H1 (cell line): ENCODE measurements around the gene ACADM. TPM values are rescaled to one million over a fixed set of nuclear protein-coding genes. Genes with fewer than 3 reads are reported as not detected.

Experiments
- CTCF ChIA-PET: fragments of 300-600 bp; sonication (Branson Sonifier 250); formaldehyde crosslinking; loops from one replicate; lab custom pipeline; 2021; ENCODE audit not compliant: partially characterized antibody; lab: Charles Lee
- POLR2A ChIA-PET: fragments of 300-600 bp; sonication (Branson Sonifier 250); formaldehyde crosslinking; loops from one replicate; lab custom pipeline; 2021; ENCODE audit warnings: inconsistent platforms; ENCODE audit not compliant: partially characterized antibody; lab: Charles Lee
- DNase-seq, 2 experiments: peaks; one replicate each; pipeline versions ENCODE4 v3.0.0 to v3.0.0-alpha.2; 2010 to 2022; ENCODE audit warnings: low spot score in 2 of 2, low read depth in 1 of 2, mixed read lengths in 1 of 2
- FAIRE-seq: peaks from 2 replicates; lab custom pipeline; 2011; peaks lifted over from hg19 to GRCh38; lab: Jason Lieb, UNC
- H2AFZ ChIP-seq: 2 replicates; pipeline ENCODE4 v1.8.1; 2012; ENCODE audit warnings: low read length, inconsistent platforms
- H2AK5ac ChIP-seq: 2 replicates; pipeline ENCODE4 v1.6.1; 2013; ENCODE audit warnings: low read depth, low read length
- H2BK120ac ChIP-seq: replicated peaks from 2 replicates; pipeline ENCODE3; 2013; ENCODE audit warnings: low read depth, low read length, inconsistent platforms
- H2BK12ac ChIP-seq: 2 replicates; pipeline ENCODE4 v1.6.1; 2013; ENCODE audit warnings: low read depth, low read length
- H2BK15ac ChIP-seq: 2 replicates; pipeline ENCODE4 v1.6.1; 2013; ENCODE audit warnings: low read length
- H2BK20ac ChIP-seq: 2 replicates; pipeline ENCODE4 v1.6.1; 2013; ENCODE audit warnings: low read length
- H2BK5ac ChIP-seq: 2 replicates; pipeline ENCODE4 v1.6.1; 2013; ENCODE audit warnings: low read depth, low read length
- H3K14ac ChIP-seq: 2 replicates; pipeline ENCODE4 v1.6.1; 2013; ENCODE audit warnings: inconsistent platforms; ENCODE audit not compliant: insufficient read length
- H3K18ac ChIP-seq: 2 replicates; pipeline ENCODE4 v1.6.1; 2013; ENCODE audit warnings: low read length; ENCODE audit errors: extremely low read depth
- H3K23ac ChIP-seq: 2 replicates; pipeline ENCODE4 v1.6.1; 2013; ENCODE audit warnings: inconsistent platforms; ENCODE audit not compliant: insufficient read length
- H3K23me2 ChIP-seq: 2 replicates; pipeline ENCODE4 v1.6.1; 2013; ENCODE audit warnings: low read depth, low read length
- H3K27ac ChIP-seq: 2 replicates; pipeline ENCODE4 v1.6.1; 2011; ENCODE audit warnings: low read depth, low read length, inconsistent platforms
- H3K27me3 ChIP-seq, 4 experiments: replicated peaks in 1 of 4; 1 replicate in 1 of 4; 2 replicates in 3 of 4; pipeline versions ENCODE4 v1.6.1 to v1.8.1; 2011 to 2013; ENCODE audit warnings: low read length in 3 of 4, mild to moderate bottlenecking in 3 of 4, inconsistent platforms in 2 of 4, mixed read lengths in 2 of 4, moderate library complexity in 1 of 4; ENCODE audit not compliant: control insufficient read depth in 3 of 4, insufficient read depth in 3 of 4; ENCODE audit errors: extremely low read depth in 1 of 4
- H3K36me3 ChIP-seq, 4 experiments: 2 replicates each; pipeline versions ENCODE4 v1.6.1 to v1.8.1; 2011 to 2013; ENCODE audit warnings: mild to moderate bottlenecking in 4 of 4, low read length in 3 of 4, moderate library complexity in 2 of 4, control low read depth in 1 of 4, inconsistent platforms in 1 of 4; ENCODE audit not compliant: insufficient read depth in 4 of 4, control insufficient read depth in 2 of 4
- H3K4ac ChIP-seq: replicated peaks from 2 replicates; pipeline ENCODE3; 2013; ENCODE audit warnings: low read length, low read depth, mixed read lengths, inconsistent platforms; ENCODE audit not compliant: insufficient read length
- H3K4me1 ChIP-seq, 4 experiments: replicated peaks in 1 of 4; 1 replicate in 1 of 4; 2 replicates in 3 of 4; pipeline versions ENCODE4 v1.6.1 to v1.8.1; 2011 to 2013; ENCODE audit warnings: low read length in 3 of 4, inconsistent platforms in 2 of 4, mixed read lengths in 1 of 4; ENCODE audit not compliant: insufficient read depth in 4 of 4, control insufficient read depth in 3 of 4
- H3K4me2 ChIP-seq, 2 experiments: 2 replicates each; pipeline versions ENCODE4 v1.6.1 to v1.8.1; 2011 to 2013; ENCODE audit warnings: low read depth in 2 of 2, low read length in 2 of 2, control low read depth in 1 of 2, inconsistent platforms in 1 of 2, mild to moderate bottlenecking in 1 of 2; ENCODE audit not compliant: insufficient read depth in 1 of 2
- H3K4me3 ChIP-seq, 4 experiments: fragments of 200-600, 300-600 bp in 1 of 4; sonication (generic), shearing (Covaris generic), sonication (Bioruptor Twin) in 1 of 4; 2 replicates each; pipeline versions ENCODE4 v1.5.1 to v1.8.1; 2011 to 2016; ENCODE audit warnings: low read length in 4 of 4, low read depth in 3 of 4, control low read depth in 2 of 4, inconsistent platforms in 2 of 4, mild to moderate bottlenecking in 2 of 4, mixed read lengths in 1 of 4, moderate library complexity in 1 of 4; ENCODE audit not compliant: insufficient read depth in 2 of 4; ENCODE audit errors: extremely low read depth in 1 of 4
- H3K56ac ChIP-seq: replicated peaks from 2 replicates; pipeline ENCODE3; 2013; ENCODE audit warnings: low read depth, mild to moderate bottlenecking, mixed read lengths, low read length, inconsistent platforms; ENCODE audit not compliant: insufficient read length
- H3K79me1 ChIP-seq: 2 replicates; pipeline ENCODE4 v1.6.1; 2013; ENCODE audit warnings: low read depth, low read length, control low read depth
- H3K79me2 ChIP-seq, 2 experiments: 2 replicates each; pipeline versions ENCODE4 v1.6.1 to v1.8.1; 2012 to 2013; ENCODE audit warnings: low read length in 2 of 2, mild to moderate bottlenecking in 2 of 2, inconsistent platforms in 1 of 2; ENCODE audit not compliant: insufficient read depth in 2 of 2, control insufficient read depth in 1 of 2
- H3K9ac ChIP-seq, 4 experiments: replicated peaks in 1 of 4; 1 replicate in 1 of 4; 2 replicates in 3 of 4; pipeline versions ENCODE4 v1.6.1 to v1.8.1; 2011 to 2013; ENCODE audit warnings: low read depth in 3 of 4, low read length in 3 of 4, control low read depth in 2 of 4, mild to moderate bottlenecking in 2 of 4, moderate library complexity in 2 of 4, inconsistent platforms in 1 of 4; ENCODE audit errors: extremely low read depth in 1 of 4
- H3K9me3 ChIP-seq, 2 experiments: 2 replicates each; pipeline versions ENCODE4 v1.6.1 to v1.8.1; 2012 to 2013; ENCODE audit warnings: mild to moderate bottlenecking in 2 of 2, moderate library complexity in 2 of 2, control low read depth in 1 of 2, inconsistent platforms in 1 of 2, low read depth in 1 of 2, low read length in 1 of 2, mixed read lengths in 1 of 2; ENCODE audit not compliant: insufficient read depth in 2 of 2
- H4K20me1 ChIP-seq, 2 experiments: replicated peaks in 1 of 2; 2 replicates each; pipeline versions ENCODE3 to v1.8.1; 2011 to 2013; ENCODE audit warnings: inconsistent platforms in 2 of 2, low read length in 2 of 2, mild to moderate bottlenecking in 1 of 2; ENCODE audit not compliant: insufficient read depth in 2 of 2, control insufficient read depth in 1 of 2
- H4K5ac ChIP-seq: 2 replicates; pipeline ENCODE4 v1.6.1; 2013; ENCODE audit warnings: low read length, low read depth, mixed read lengths, inconsistent platforms; ENCODE audit not compliant: insufficient read length
- H4K8ac ChIP-seq: 2 replicates; pipeline ENCODE4 v1.8.0; 2013; ENCODE audit warnings: mild to moderate bottlenecking, moderate library complexity, low read length, inconsistent platforms; ENCODE audit not compliant: insufficient read depth; ENCODE audit errors: extremely low read depth
- H4K91ac ChIP-seq: replicated peaks from 2 replicates; pipeline ENCODE3; 2013; ENCODE audit warnings: low read length, mixed read lengths, inconsistent platforms; ENCODE audit not compliant: insufficient read length
- CHD1 ChIP-seq: IDR thresholded peaks from 2 replicates; pipeline ENCODE4 v1.6.1; 2012; ENCODE audit warnings: low read depth, low read length, improper control_type of control experiment
- CREB1 ChIP-seq: IDR thresholded peaks from 2 replicates; pipeline ENCODE4 v1.6.1; 2012; ENCODE audit warnings: inconsistent platforms
- CTCF ChIP-seq, 3 experiments: IDR thresholded peaks; 1 replicate in 2 of 3; 2 replicates in 1 of 3; pipeline versions ENCODE4 v1.5.1 to v1.6.1; 2011; ENCODE audit warnings: low read length in 3 of 3, mild to moderate bottlenecking in 3 of 3, inconsistent platforms in 2 of 3, low read depth in 1 of 3, moderate library complexity in 1 of 3; ENCODE audit not compliant: insufficient read depth in 1 of 3; ENCODE audit errors: control extremely low read depth in 1 of 3
- EP300 ChIP-seq, 2 experiments: IDR thresholded peaks; 1 replicate in 1 of 2; 2 replicates in 1 of 2; pipeline ENCODE4 v1.6.1; 2011 to 2012; ENCODE audit warnings: low read depth in 2 of 2, low read length in 2 of 2, mild to moderate bottlenecking in 2 of 2, borderline replicate concordance in 1 of 2, inconsistent platforms in 1 of 2, moderate library complexity in 1 of 2
- HDAC6 ChIP-seq: IDR thresholded peaks from one replicate; pipeline ENCODE4 v1.7.1; 2012; ENCODE audit warnings: low read depth, mild to moderate bottlenecking, inconsistent platforms, low read length, moderate library complexity
- KDM4A ChIP-seq: IDR thresholded peaks from one replicate; pipeline ENCODE4 v1.7.1; 2012; ENCODE audit warnings: low read depth, mild to moderate bottlenecking, moderate library complexity, low read length, inconsistent platforms; ENCODE audit not compliant: severe bottlenecking
- NANOG ChIP-seq: IDR thresholded peaks from 2 replicates; pipeline ENCODE4 v1.6.1; 2011; ENCODE audit warnings: low read length, low read depth, mild to moderate bottlenecking, inconsistent platforms; ENCODE audit not compliant: insufficient read depth, poor library complexity, severe bottlenecking
- POU5F1 ChIP-seq: IDR thresholded peaks from 2 replicates; pipeline ENCODE4 v1.6.1; 2011; ENCODE audit warnings: low read depth, mild to moderate bottlenecking, low read length, moderate library complexity
- TCF12 ChIP-seq: IDR thresholded peaks from 2 replicates; pipeline ENCODE4 v1.6.1; 2011; ENCODE audit warnings: low read depth, mild to moderate bottlenecking, low read length
- TEAD4 ChIP-seq: IDR thresholded peaks from 2 replicates; pipeline ENCODE4 v1.6.1; 2012; ENCODE audit warnings: low read depth, low read length, inconsistent platforms, mixed read lengths
- USF2 ChIP-seq: IDR thresholded peaks from 2 replicates; pipeline ENCODE4 v1.6.1; 2011; ENCODE audit warnings: low read length, improper control_type of control experiment
- WGBS, 2 experiments: shearing (Covaris generic) in 1 of 2; methylation state at CpG; one replicate each; pipeline versions ENCODE4 v1.1.6 to v1.1.7; 2013 to 2015; ENCODE audit warnings: low lambda C conversion rate in 2 of 2, mixed read lengths in 2 of 2, inconsistent platforms in 1 of 2, low coverage in 1 of 2, missing lambda C conversion rate in 1 of 2; ENCODE audit not compliant: insufficient replicate concordance in 2 of 2, insufficient coverage in 1 of 2, insufficient read length in 1 of 2; ENCODE audit errors: extremely low coverage in 1 of 2, missing lambda C conversion rate in 1 of 2; 5-methylcytosine and 5-hydroxymethylcytosine counted together
- polyA plus RNA-seq, 7 experiments: library from polyadenylated mRNA; depleted of rRNA in 3 of 7; stranded (reverse) in 5 of 7; unstranded in 2 of 7; fragments of >200 nt in 5 of 7; fragments of 200-250 nt in 2 of 7; gene quantifications; 1 replicate in 5 of 7; 2 replicates in 1 of 7; 4 replicates in 1 of 7; pipeline versions ENCODE4 v1.2.1 to v1.2.3, GENCODE V29; 2011 to 2013; ENCODE audit warnings: missing spikeins in 2 of 7, mixed read lengths in 2 of 7
- total RNA-seq: library from RNA; stranded (reverse); fragmentation: NEBNext Ultra II Directional; extraction: Animal tissue kit (Norgen Biotek cat#: 25700); gene quantifications from 2 replicates; pipeline ENCODE4 v1.2.1, GENCODE V29; 2021

The ACADM gene
- total and polyA plus RNA-seq, 2 of the 8 experiments (the other 6 are each of a cell fraction or from before 2014, with no cell fraction given), result 14.3 to 40.0 TPM

- H2BK12ac ChIP-seq, result no peak overlapping the region
- H3K36me3 ChIP-seq, result peaks cover 12 to 58% (median 33%) of the 10 kb centered on the region in 4 experiments; a peak in 7 of 8 replicates
- 88% methylated on average over 6 of the region's 6 CpGs; no CpG with 5 or more reads in 1 of the 2 experiments for WGBS, 2 experiments
- H3K56ac ChIP-seq, result no peak overlapping the region
- no peaks in the 10 kb centered on the region for H3K23me2 ChIP-seq
- H4K91ac ChIP-seq, result no peak overlapping the region
- H3K79me1 ChIP-seq, result no peaks in the 10 kb centered on the region; the same call in 1 of the 2 replicates
- no peak overlapping the region for H2BK5ac ChIP-seq
- FAIRE-seq (no peak), DNase-seq (no peak)
- H3K9me3 ChIP-seq, result no peaks in the 10 kb centered on the region
- no peak overlapping the region for H3K27ac ChIP-seq
- no peak overlapping the region for H2AK5ac ChIP-seq
- H3K9ac ChIP-seq, result no peak overlapping the region
- H3K18ac ChIP-seq, result no peak overlapping the region
- no peak overlapping the region for H3K23ac ChIP-seq
- 0 out of 2 replicates have a peak overlapping the region, but pooled peaks have one; percentile 22 for H4K8ac ChIP-seq
- no peak overlapping the region for H3K4ac ChIP-seq
- no peak overlapping the region for H3K4me2 ChIP-seq
- H4K20me1 ChIP-seq, result peaks cover 6 to 8% of the 10 kb centered on the region in 2 experiments
- no peak overlapping the region for H2AFZ ChIP-seq
- ChIA-PET CTCF (no interaction called here), POLR2A (interaction anchor here (1.1 to 6.5 kb wide), 5 partner anchors 11 to 182 kb away, joined by 3 to 112 read pairs (median 11); partner anchors contain the start of gene RABGGTB)
- no peak overlapping the region for H2BK120ac ChIP-seq
- no peaks in the 10 kb centered on the region for H3K27me3 ChIP-seq
- no peak overlapping the region for H2BK15ac ChIP-seq
- H4K5ac ChIP-seq, result no peak overlapping the region
- H3K4me1 ChIP-seq, result no peaks in the 10 kb centered on the region
- 0 out of 4 replicates have a peak, but pooled peaks cover 0 to 2% of the 10 kb centered on the region in 2 experiments for H3K79me2 ChIP-seq
- H3K4me3 ChIP-seq, result no peak overlapping the region
- H2BK20ac ChIP-seq, result no peak overlapping the region
- no peak overlapping the region for H3K14ac ChIP-seq
- no peak for TF ChIP-seq CREB1
- TF ChIP-seq EP300 (IDR thresholded peaks at IDR 0.05; ENCODE audit: borderline replicate concordance in 1 of 2, low read depth in 2 of 2, low read length in 2 of 2), result no peak
- no peak for TF ChIP-seq TCF12
- TF ChIP-seq POU5F1, result no peak
- TF ChIP-seq NANOG, result no peak
- no peak for TF ChIP-seq TEAD4
- TF ChIP-seq CTCF (IDR thresholded peaks at IDR 0.05; ENCODE audit: control extremely low read depth in 1 of 3, insufficient read depth in 1 of 3, low read depth in 1 of 3, low read length in 3 of 3), result no peak
- TF ChIP-seq USF2, result no peak
- TF ChIP-seq HDAC6, result no peak
- no peak for TF ChIP-seq CHD1
- no peak for TF ChIP-seq KDM4A
Measured at GRCh38 chr1:75797273-75797588, 72.7 kb downstream of the ACADM start.
